DOHH2 (cell line): ENCODE results near the gene MRPL36.

Source experiments
- CTCF ChIP-seq: fragments of 200-600 bp; sonication (generic); IDR thresholded peaks from one replicate; pipeline ENCODE4 v1.5.1; 2014; ENCODE audit warnings: antibody characterized with exemption, mild to moderate bottlenecking, low read depth, low read length; ENCODE audit not compliant: poor library complexity, severe bottlenecking
- EZH2phosphoT487 ChIP-seq: fragments of 200-600 bp; sonication (generic); IDR thresholded peaks from 2 replicates; pipeline ENCODE4 v1.6.1; 2017; ENCODE audit warnings: borderline replicate concordance, mild to moderate bottlenecking, antibody characterized with exemption, low read length, moderate library complexity, mixed read lengths

DNA sequence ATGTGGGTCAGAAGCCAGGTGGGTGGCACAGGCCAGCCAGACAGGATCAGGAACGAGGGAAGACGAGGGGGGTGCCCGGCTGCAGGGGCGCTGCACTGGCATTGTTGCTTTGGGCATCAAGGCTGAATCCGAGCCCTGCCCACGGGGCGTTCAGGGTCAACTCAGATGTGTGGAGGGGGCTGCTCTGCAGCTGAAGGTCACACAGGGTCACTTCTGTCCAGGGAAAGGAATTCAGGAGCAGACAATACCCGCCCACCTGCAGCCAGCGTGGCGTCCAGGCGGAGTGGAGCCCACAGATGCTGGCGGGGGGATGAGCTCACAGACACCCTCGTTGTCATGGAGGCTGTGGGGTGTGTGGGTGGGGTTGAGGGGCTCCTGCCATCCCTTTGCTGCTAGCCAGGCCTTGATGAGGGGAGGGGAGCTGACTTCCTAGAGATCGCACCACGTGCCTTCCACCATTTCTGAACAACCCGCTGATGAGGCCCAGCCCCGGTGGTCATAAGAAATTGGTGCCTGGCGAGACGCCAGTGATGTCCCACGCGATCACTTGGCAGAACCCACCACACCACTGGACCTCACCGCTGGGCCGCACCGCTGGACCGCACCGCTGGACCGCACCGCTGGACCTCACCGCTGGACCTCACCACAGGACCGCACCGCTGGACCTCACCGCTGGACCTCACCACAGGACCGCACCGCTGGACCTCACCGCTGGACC, 31.2 kb downstream of the MRPL36 start:
- no peak for TF ChIP-seq CTCF
- TF ChIP-seq EZH2phosphoT487: no peak
